HL-60 (cell line): ENCODE results near the gene PSMD8.

ENCODE experiments used
- GABPA ChIP-seq: IDR thresholded peaks from 2 replicates; pipeline ENCODE4 v1.6.1; 2012; ENCODE audit warnings: low read depth
- POLR2AphosphoS5 ChIP-seq: IDR thresholded peaks from 2 replicates; pipeline ENCODE4 v1.6.1; 2012; ENCODE audit warnings: low read depth
- REST ChIP-seq: IDR thresholded peaks from 2 replicates; pipeline ENCODE4 v1.6.1; 2012; ENCODE audit warnings: low read depth; ENCODE audit not compliant: insufficient replicate concordance
- TF ChIP-seq, protein P1 (sequence below): IDR thresholded peaks from one replicate; pipeline ENCODE4 v1.5.1; 2011; ENCODE audit warnings: low read length, control low read depth, inconsistent platforms; ENCODE audit not compliant: insufficient read depth

- TF ChIP-seq, protein P1, sequence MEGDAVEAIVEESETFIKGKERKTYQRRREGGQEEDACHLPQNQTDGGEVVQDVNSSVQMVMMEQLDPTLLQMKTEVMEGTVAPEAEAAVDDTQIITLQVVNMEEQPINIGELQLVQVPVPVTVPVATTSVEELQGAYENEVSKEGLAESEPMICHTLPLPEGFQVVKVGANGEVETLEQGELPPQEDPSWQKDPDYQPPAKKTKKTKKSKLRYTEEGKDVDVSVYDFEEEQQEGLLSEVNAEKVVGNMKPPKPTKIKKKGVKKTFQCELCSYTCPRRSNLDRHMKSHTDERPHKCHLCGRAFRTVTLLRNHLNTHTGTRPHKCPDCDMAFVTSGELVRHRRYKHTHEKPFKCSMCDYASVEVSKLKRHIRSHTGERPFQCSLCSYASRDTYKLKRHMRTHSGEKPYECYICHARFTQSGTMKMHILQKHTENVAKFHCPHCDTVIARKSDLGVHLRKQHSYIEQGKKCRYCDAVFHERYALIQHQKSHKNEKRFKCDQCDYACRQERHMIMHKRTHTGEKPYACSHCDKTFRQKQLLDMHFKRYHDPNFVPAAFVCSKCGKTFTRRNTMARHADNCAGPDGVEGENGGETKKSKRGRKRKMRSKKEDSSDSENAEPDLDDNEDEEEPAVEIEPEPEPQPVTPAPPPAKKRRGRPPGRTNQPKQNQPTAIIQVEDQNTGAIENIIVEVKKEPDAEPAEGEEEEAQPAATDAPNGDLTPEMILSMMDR: no peak
- TF ChIP-seq REST (no peak), POLR2AphosphoS5 (no peak), GABPA (no peak)
Measured at GRCh38 chr19:38352611-38353010, 21.8 kb upstream of the PSMD8 start.
